HG03280 (cell line): ENCODE measurements around the gene TMTC2.

Source experiments
- ATAC-seq: cut with Tn5 transposase; IDR thresholded peaks from one replicate; pipeline ENCODE4 v1.9.1; 2021; ENCODE audit warnings: mild to moderate bottlenecking, moderate library complexity; ENCODE audit not compliant: unreplicated experiment

Gene TMTC2

GRCh38 chr12:82686168-82687020 lies at the start of gene TMTC2:
TSS of gene TMTC2 (plus strand) at chr12:82686906.
- peak; percentile 87 for ATAC-seq

DNA sequence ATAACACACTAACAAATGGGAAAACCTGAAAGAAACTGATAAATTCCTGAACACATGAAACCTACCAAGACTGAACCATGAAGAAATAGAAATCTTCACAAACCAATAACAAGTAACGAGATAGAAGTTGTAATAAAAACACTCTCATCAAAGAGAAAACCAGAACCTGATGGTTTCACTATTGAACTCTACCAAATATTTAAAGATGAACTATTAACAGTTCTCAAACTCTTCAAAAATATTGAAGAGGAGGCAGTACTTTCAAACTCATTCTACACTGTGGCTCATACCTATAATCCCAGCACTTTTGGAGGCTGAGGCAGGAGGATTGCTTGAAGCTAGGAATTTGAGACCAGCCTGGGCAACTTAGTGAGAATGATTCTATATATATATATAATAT lies 48.4 kb upstream of the TMTC2 start:
- ATAC-seq, result no peak

GRCh38 chr12:82644896-82645295 lies 41.8 kb upstream of the TMTC2 start:
- ATAC-seq, result no peak

DNA sequence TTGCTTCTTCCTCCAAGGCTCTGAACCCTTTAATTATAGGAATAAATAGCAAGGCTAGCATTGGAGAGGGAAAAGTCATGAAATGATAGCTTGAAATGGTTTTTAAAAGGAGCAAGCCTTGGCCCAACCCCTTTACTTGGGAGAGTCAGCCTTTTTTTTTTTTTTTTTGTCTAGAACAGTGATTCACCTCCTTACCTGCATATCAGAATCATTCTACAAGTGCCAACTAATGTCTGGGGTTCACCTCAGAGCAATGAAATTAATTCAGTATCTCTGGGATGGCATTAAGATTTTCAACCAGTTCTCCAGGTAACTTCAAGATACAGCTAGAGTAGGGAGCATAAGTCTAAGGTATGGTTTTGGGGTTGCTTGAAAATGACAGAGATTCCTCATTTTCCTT lies 41.3 kb upstream of the TMTC2 start:
- ATAC-seq, result no peak

DNA sequence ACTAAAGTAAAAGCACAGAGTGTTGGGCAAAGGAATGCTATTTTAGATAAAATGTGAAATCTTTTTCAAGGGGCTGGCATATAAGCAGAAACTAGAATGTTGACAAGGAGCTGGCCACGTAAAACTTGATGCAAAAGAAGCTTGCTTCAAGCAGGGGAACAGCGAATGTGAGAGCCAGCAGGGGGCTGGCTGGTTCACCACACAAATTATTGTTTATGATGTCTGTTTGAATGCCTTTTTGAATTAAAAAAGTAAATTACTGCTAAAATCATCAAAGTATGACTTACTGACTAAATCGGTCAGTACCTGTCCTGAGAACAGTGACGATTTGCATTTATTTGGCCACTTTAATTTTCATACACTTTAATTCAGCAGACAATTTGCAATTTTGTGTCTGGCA lies 38.9 kb upstream of the TMTC2 start:
- no peak for ATAC-seq

DNA sequence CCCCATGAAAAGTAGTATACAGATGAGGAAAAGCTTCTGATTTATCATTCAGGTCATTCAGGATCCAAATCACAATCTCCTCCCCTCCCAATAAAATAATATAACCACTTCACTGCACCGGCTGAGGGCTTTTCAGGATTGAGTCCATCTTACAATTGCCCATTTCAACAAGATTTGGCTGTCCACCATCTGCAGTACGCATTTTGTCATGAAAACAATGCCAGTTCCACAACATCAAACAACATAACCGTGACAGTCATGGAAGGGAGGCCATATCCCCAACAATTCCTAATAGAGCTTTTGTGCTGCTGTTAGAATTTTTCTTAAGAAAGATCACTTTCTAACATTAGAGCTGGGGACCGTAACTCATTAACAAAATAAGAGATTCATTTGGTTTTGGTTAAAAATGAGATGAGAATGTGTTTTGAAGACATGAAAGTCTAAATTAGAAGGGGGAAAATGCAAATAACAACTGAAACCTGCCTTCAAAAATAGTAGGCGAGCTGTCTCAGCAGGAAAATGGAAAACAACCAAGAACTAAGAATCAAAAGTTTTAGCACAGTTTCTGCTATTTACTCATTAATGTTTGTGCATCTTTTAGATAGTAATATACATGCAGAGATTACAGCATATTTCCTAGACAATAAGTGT lies 38.3 kb upstream of the TMTC2 start:
- ATAC-seq, result no peak

GRCh38 chr12:82650627-82651337 lies 35.9 kb upstream of the TMTC2 start:
- peak; percentile 60 for ATAC-seq

DNA sequence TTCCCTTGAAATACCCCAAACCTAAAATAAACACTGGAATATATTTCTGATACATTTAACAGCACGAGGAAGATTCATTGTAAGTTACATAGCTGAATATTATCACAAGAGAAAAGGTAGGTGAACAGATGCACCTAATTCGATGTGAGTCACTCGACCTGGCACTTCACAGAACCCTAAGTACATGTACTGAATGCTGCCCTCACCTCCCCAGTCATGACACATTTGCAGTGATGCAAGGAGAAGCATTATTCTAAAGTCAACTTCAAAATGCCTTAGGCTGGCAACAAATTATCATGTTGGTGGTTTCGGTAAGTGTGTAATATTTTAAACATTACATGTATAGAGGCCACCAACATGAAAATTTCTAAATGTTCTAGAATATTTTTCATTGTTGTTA lies 35.2 kb upstream of the TMTC2 start:
- ATAC-seq, result no peak

DNA sequence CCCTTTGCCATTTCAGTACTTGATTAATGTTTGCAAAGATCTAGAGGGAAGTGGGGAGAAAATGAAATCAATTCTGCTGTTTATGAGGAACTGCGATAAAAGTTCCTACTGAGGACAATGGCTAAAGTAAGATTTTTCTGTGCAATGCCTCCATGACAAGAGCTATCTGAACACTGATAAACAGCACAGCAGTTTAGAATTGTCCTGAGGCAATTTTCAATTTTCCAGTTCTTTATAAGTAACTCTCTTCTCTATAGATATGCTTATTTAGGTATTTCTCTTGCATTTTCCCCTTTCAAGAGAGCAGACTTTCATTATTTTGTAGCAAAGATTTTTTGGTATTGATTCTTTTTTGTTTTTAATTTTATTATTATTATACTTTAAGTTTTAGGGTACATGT lies 34.6 kb upstream of the TMTC2 start:
- no peak for ATAC-seq

DNA sequence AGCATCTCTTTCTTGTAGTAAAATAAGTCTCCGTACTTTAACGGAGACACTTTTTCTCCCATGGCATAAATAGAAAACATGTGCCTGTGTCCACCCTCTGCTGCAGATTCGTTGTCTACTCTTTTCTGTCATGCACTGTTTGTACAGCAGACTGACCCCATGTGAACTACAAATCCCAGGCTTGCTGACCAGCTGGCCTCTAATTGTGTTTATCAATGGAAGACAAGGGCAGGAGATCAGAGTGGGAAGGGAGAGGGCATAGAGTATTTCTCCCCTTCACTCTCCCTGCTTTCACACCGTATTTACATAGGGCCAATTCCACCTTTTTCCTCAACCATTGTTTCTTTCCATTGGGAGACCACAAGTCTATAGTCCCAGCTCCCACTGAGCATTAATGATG lies 31.0 kb upstream of the TMTC2 start:
- no peak for ATAC-seq

DNA sequence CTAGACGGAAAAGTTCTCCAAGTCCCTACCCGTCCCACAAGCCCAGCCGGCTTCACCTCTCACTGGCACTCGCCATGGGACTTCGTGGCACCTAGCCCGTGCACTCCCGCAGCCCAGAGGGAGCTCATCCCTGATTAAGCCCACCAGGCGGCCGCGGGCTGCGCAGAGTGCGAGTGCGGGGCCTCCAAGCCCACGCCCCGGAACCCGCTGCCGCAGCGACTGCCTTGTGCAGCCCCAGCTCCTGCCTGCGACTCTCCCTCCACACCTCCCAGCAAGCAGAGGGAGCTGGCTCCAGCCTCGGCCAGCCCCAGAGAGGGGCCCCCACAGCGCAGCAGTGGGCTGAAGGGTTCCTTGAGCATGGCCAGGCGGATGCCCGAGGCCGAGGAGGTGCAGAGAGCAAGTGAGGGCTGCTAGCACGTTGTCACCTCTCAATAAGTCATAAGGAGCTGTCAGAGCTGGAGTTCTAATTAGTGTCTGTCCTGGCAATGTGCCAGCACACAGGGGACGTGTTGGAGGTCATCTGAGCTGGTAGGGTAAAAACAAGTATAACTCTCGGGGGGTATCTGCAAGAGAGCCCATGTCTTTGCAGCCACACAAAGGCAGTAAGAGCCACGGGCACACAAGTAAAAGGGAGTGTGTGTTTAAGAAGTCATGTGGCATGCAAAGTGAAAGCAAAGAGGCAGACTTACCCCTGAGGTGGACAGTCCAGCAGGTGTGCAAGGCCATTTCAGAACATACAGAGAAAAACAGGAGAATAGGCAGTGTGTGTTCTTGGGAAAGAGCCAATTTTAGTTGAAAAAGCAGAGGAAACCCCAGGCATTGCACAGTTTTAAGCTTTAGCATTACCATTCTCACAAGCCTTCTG lies 27.1 kb upstream of the TMTC2 start:
- ATAC-seq, result no peak

DNA sequence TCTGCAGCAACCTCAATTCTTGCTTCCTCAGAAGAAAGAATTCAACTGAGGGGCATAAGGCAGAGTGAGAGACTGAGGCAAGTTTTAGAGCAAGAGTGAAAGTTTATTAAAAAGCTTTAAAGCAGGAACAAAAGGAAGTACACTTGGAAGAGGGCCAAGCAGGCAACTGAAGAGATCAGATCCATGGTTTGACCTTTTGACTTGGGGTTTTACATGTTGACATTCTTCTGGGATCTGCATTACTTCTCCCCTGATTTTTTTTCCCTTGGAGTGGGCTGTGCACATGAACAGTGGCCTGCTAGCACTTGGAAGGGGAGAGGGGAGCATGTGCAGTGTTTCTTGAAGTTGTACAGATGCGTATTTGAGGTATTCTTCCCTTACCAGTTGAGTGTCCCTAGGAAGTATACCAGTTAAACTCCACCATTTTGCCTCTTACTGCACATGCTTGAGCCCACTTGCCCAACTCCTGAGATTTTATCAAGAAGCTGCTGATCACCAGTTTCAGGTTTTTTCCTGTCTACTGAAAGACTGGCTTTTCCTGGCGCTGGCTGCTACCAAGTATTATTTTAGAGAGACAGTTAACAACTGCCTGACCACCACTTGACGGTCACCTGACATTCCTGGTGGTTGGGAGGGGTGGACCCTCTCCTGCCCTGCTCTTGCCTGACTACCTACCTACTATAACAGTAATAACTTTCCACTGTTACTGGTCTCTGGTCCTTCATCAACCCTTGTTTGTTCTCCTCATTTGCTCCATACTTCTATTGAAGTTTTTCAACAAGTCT lies 26.0 kb upstream of the TMTC2 start:
- no peak for ATAC-seq

- no peak for ATAC-seq
Measured at GRCh38 chr12:82663893-82664292, 22.8 kb upstream of the TMTC2 start.

- no peak for ATAC-seq
Measured at GRCh38 chr12:82665142-82665923, 21.4 kb upstream of the TMTC2 start.

GRCh38 chr12:82666830-82667229 lies 19.9 kb upstream of the TMTC2 start:
- ATAC-seq, result no peak

GRCh38 chr12:82671673-82672195 lies 15.0 kb upstream of the TMTC2 start:
- ATAC-seq, result no peak

DNA sequence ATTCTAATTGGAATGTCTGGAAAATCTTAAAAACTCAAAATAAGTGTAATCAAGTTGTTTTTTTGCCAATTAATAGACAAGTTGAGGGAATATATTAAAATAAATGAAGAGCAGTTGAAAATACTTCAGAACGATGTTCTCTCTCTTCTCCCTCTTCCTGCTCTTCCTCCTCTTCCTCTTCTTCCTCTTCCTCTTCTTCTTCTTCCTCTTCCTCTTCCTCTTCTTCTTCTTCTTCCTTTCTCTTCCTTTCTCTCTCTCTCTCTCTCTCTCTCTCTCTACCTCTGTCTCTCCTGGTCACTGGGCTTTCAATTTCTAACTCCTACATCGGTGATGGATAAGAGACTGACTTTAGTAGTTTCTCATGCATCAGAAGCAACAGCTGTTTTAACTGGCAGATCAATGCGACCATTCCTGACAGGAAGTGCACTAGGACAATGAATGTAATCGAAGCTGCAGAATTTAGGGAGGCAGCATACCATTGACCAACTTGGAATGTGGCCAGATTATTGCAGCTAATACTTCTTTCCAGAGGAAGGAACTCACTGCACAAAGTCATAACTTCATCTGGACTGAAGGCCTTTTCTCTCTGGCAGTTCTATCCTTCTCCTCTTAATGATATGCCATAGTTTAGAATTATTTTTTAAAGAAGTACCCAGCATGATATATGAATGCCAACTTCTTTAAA lies 13.8 kb upstream of the TMTC2 start:
- no peak for ATAC-seq

- ATAC-seq, result no peak
Measured at GRCh38 chr12:82673698-82674097, 13.0 kb upstream of the TMTC2 start.

DNA sequence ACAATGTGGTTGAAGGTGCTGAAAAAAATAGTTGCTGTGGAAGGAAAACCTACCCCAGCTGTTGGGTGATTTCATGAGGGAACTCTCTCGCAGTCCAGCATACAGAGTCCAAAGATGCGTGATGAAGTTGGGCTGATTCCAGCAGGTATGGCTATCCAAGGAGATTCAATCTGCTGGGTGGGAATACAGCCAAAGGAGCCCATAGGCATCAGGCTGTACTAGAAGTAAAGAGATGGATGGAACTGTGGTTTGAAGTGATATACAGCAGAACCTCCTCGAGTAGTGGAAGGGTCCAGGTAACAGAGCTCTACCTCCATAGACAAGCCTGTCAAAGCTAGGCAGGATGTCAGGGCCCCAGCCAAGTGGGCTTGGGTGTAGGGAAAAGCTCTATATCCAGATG lies 11.5 kb upstream of the TMTC2 start:
- ATAC-seq, result no peak
